Raji (cell line): Measurements from ENCODE around the gene SOX10.

ENCODE experiments used
- POLR2A ChIP-seq: IDR thresholded peaks from 2 replicates; pipeline ENCODE4 v1.6.1; 2011; ENCODE audit warnings: low read depth, low read length, control low read depth; ENCODE audit not compliant: insufficient read depth

SOX10 gene

DNA sequence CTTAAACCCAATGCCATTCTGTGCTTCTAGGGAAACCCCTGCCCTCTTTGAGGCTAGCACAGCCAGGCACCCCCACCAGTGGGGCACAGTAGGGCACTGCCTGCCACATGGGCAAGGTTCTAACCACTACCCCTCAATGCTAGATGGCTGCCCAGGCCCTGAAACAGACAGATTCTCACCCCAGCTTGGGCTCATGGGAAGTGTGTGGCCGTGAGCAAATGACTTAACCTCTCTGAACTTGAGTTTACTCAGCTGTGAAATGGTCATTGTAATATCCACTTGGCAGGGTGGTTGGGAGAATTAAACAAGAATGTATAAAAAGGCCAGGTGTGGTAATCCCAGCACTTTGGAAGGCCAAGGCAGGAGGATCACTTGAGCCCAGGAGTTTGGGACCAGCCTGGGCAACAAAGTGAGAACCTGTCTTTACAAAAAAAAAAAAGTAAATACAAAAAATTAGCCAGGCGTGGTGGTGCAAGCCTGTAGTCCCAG, 53.4 kb downstream of the SOX10 start:
- no peak for TF ChIP-seq POLR2A

GRCh38 chr22:37930270-37930951, 53.9 kb downstream of the SOX10 start:
- no peak for TF ChIP-seq POLR2A

- TF ChIP-seq POLR2A, result no peak
Measured at GRCh38 chr22:37929390-37929789, 55.0 kb downstream of the SOX10 start.

- TF ChIP-seq POLR2A, result no peak
Measured at GRCh38 chr22:37927637-37927936, 56.8 kb downstream of the SOX10 start.

- no peak for TF ChIP-seq POLR2A
Measured at GRCh38 chr22:37926771-37927636, 57.4 kb downstream of the SOX10 start.

- no peak for TF ChIP-seq POLR2A
Measured at GRCh38 chr22:37926358-37926757, 58.0 kb downstream of the SOX10 start.

DNA sequence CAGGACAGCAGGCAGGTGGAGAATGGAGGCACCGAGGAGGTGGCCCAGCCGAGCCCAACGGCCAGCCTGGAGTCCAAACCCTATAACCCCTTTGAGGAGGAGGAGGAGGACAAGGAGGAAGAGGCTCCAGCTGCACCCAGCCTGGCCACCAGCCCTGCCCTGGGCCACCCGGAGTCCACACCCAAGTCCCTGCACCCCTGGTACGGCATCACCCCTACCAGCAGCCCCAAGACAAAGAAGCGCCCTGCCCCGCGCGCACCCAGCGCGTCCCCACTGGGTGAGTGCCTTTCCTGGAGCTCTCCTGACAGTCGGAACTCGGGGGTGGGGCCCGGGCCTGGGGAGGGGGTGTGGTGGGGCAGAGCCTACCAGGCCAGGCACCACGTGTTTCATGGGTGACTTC, 58.6 kb downstream of the SOX10 start:
- TF ChIP-seq POLR2A, result no peak

DNA sequence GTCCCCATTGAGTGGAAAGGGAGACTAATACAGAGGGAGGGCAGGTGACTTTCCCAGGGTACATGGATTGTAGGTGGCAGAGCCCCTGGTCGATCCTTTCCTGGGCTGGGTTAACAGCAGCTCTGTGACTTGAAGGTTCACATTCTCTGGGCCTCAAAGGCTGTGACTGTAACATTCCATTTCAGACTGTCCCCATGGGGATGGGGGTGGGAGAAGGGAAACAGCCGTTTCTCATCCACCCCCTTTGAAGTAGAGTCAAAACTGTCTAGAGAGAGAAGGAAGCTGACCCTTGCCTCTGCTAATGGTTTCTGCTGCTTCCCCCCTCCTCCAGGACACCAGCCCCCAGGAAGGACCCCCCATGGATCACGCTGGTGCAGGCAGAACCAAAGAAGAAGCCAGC, 59.0 kb downstream of the SOX10 start:
- TF ChIP-seq POLR2A, result no peak

GRCh38 chr22:37924386-37925065, 59.8 kb downstream of the SOX10 start:
- TF ChIP-seq POLR2A, result no peak

DNA sequence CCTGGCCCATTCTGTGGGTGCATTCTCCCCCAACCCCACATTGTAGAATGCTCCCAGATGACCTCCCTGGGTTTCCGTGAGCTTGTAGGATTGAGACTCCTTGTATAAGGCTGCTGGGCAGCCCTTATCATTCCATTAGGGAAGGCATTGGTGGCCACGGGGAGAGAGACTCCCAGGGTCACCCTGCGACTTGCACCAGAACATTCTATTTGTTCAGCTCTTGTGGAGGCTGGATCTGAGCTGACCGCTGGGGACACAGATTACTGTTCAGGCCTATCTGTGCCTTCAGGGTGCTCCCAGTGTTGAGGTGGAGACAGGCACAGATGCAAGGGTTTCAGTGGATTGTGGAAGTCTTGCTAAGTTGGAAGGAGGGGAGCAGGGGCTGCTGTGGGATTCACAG, 60.4 kb downstream of the SOX10 start:
- no peak for TF ChIP-seq POLR2A
